HEK293T (cell line): Measurements from ENCODE around the gene LIFR.

Source experiments
- ARNT ChIP-seq: fragments of 450-650 bp; IDR thresholded peaks from 2 replicates; pipeline ENCODE4 v1.6.1; 2017; ENCODE audit warnings: mild to moderate bottlenecking
- HDGF ChIP-seq: fragments of 450-650 bp; IDR thresholded peaks from 2 replicates; pipeline ENCODE4 v1.6.1; 2017; ENCODE audit warnings: antibody characterized with exemption, borderline replicate concordance
- PKNOX1 ChIP-seq: fragments of 450-650 bp; IDR thresholded peaks from 2 replicates; pipeline ENCODE4 v1.6.1; 2016

DNA sequence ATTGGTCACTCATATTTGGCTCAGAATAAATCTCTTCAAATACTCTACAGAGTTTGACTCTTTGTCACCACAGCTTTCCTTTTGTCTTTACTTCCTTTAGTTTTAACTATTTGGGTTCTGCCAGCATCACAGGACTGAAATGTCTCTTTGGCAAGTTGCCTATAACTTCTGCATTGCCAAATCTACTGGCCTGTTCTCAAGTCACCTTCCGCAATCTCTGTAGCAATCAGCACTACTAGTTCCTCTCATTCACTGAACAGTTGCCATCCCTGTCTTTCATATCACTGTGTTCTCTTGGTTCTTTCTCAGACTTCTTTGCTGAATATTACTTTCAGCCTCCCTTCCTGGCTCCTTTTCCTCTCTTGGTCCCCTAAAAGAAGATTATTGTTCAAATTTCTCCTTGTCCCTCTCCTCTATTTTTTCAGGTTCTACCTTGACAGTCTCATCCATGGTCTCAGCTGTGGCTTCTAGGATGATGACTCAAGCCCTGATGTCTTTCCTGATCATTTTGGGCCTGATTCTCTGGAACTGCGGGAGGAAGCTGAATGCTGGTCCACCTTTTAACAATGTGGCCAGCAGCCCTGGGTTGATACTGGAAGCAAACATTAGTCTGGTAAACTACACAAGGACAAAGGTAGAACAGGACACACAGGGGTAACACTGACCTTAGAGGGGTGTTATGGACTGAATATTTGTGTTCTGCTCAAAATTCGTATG lies 44.0 kb upstream of the LIFR start:
- TF ChIP-seq PKNOX1, result no peak
- no peak for TF ChIP-seq HDGF
- no peak for TF ChIP-seq ARNT
